Sigmoid colon (tissue), 7 donors: Measurements from ENCODE around the gene WDR73. TPM values are rescaled to one million over a fixed set of nuclear protein-coding genes. Genes with fewer than 3 reads are reported as not detected.

Experiments
- DNase-seq: peaks from one replicate; pipeline ENCODE4 v3.0.0-alpha.2; 2019
- H3K27ac ChIP-seq, 4 donors: fragments of 200-600 bp; sonication (generic); one replicate each; pipeline ENCODE4 v1.5.1; 2016 to 2019; ENCODE audit warnings: mild to moderate bottlenecking in 1 of 4
- H3K27me3 ChIP-seq, 3 donors: fragments of 200-600 bp; sonication (generic); one replicate each; pipeline ENCODE4 v1.5.1; 2019; ENCODE audit warnings: mild to moderate bottlenecking in 1 of 3
- H3K36me3 ChIP-seq, 4 donors: fragments of 200-600 bp; sonication (generic); one replicate each; pipeline ENCODE4 v1.5.1; 2016 to 2019
- H3K4me1 ChIP-seq, 4 donors: fragments of 200-600 bp; sonication (generic); one replicate each; pipeline ENCODE4 v1.5.1; 2017 to 2019
- H3K4me3 ChIP-seq, 4 donors: fragments of 200-600 bp; sonication (generic); one replicate each; pipeline ENCODE4 v1.5.1; 2017 to 2019; ENCODE audit warnings: mild to moderate bottlenecking in 2 of 4, moderate library complexity in 1 of 4
- H3K9me3 ChIP-seq, 4 donors: fragments of 200-600 bp in 3 of 4; sonication (generic) in 3 of 4; one replicate each; pipeline versions ENCODE4 v1.5.1 to v1.6.1; 2013 to 2019
- CTCF ChIP-seq, 4 experiments: fragments of 450-650 bp in 3 of 4; fragments of 200-600 bp in 1 of 4; IDR thresholded peaks; one replicate each; pipeline ENCODE4 v1.5.1; 2016 to 2019; ENCODE audit warnings: antibody characterized with exemption in 4 of 4, mild to moderate bottlenecking in 3 of 4, moderate library complexity in 2 of 4
- EP300 ChIP-seq, 4 donors: sonication (generic); formaldehyde crosslinking; IDR thresholded peaks; one replicate each; pipeline ENCODE4 v1.6.1; 2017; ENCODE audit warnings: antibody characterized with exemption in 4 of 4
- POLR2A ChIP-seq, 2 donors: fragments of 450-650 bp; IDR thresholded peaks; one replicate each; pipeline ENCODE4 v1.6.1; 2016; ENCODE audit warnings: antibody characterized with exemption in 2 of 2, mild to moderate bottlenecking in 2 of 2, moderate library complexity in 2 of 2
- POLR2AphosphoS5 ChIP-seq, 4 donors: sonication (generic); formaldehyde crosslinking; IDR thresholded peaks; one replicate each; pipeline ENCODE4 v1.6.1; 2017; ENCODE audit warnings: antibody characterized with exemption in 4 of 4
- WGBS, 2 donors: extraction: QIAGEN DNeasy Blood & Tissue Kit; methylation state at CpG; one replicate each; pipeline ENCODE4 v1.1.7; 2013; 5-methylcytosine and 5-hydroxymethylcytosine counted together
- intact Hi-C: fragments of 100-400 bp; cut with DNase I; formaldehyde crosslinking; loops from one replicate; pipeline ENCODE4 v1.15.1; 2023
- polyA plus RNA-seq, 3 donors: library from polyadenylated mRNA; stranded (reverse); fragments of 200-250 nt; gene quantifications; one replicate each; pipeline ENCODE4 v1.2.3, GENCODE V29; 2013
- total RNA-seq, 4 donors: library from RNA; depleted of rRNA; stranded (reverse); fragments of >200 nt; gene quantifications; one replicate each; pipeline ENCODE4 v1.1.0, GENCODE V29; 2016
- donor health status: healthy with polysubstance abuse.
- donor health status: Bipolar disorder and iron deficiency.
- donor health status: healthy.

WDR73 gene
- total and polyA plus RNA-seq, 7 donors = 6.7 to 22.7 (median 17.1) TPM

GRCh38 chr15:84658788-84659411 lies 4.8 kb upstream of the WDR73 start:
- intact Hi-C loops = loop anchor here (2.0 to 5.0 kb wide), 4 partner anchors 43 to 268 kb away; no protein-coding TSS in a partner anchor
- WGBS, 2 donors = 24 to 53% methylated on average over 7 of the region's 7 CpGs
- Histone ChIP-seq H3K4me1 (peaks cover 0 to 30% (median 16%) of the 10 kb centered on the region in 4 donors), H3K36me3 (no peaks in the 10 kb centered on the region), H3K27me3 (no peaks in the 10 kb centered on the region), H3K4me3 (peak overlapping the region; percentile 35 to 76 (median 66)), H3K27ac (peak overlapping the region; percentile 87 to 92 (median 90)), H3K9me3 (no peaks in the 10 kb centered on the region)
- DNase-seq = no peak
- TF ChIP-seq CTCF (IDR thresholded peaks at IDR 0.05) = no peak
- no peak for TF ChIP-seq POLR2AphosphoS5 (IDR thresholded peaks at IDR 0.05)
- TF ChIP-seq EP300 (IDR thresholded peaks at IDR 0.05) = no peak
- TF ChIP-seq POLR2A (IDR thresholded peaks at IDR 0.05) = no peak

- Histone ChIP-seq H3K27ac (peak within 1 kb of the TSS; percentile 87 to 92 (median 90)), H3K27me3 (no peaks in the 10 kb centered on the region), H3K4me1 (peaks cover 0 to 36% (median 21%) of the 10 kb centered on the region in 4 donors), H3K4me3 (peak within 1 kb of the TSS; percentile 35 to 76 (median 66)), H3K9me3 (no peaks in the 10 kb centered on the region), H3K36me3 (no peaks in the 10 kb centered on the region)
- intact Hi-C loops = loop anchor here (2.0 to 5.0 kb wide), 4 partner anchors 44 to 269 kb away; no protein-coding TSS in a partner anchor
- TF ChIP-seq POLR2A (IDR thresholded peaks at IDR 0.05) (no peak), CTCF (IDR thresholded peaks at IDR 0.05) (peak; percentile 19 to 67 (median 38)), POLR2AphosphoS5 (IDR thresholded peaks at IDR 0.05) (peak in 3 of 4 donors; percentile 5 to 29 (median 20))
- peak; percentile 89 for DNase-seq
- WGBS, 2 donors = 1% methylated on average over 61 of the region's 61 CpGs
Observed at GRCh38 chr15:84658080-84658787, 4.2 kb upstream of the WDR73 start, which contains the start of gene NMB. NMB (minus strand) TSS chr15:84658199; CDS start chr15:84658152, 47 bp downstream.

- 18 to 23% methylated on average over 17 of the region's 17 CpGs for WGBS, 2 donors
- no peaks in the 10 kb centered on the region for H3K27me3 ChIP-seq
- H3K27ac ChIP-seq = peak overlapping the region; percentile 87 to 92 (median 90)
- H3K4me1 ChIP-seq = peaks cover 0 to 41% (median 26%) of the 10 kb centered on the region in 4 donors
- TF ChIP-seq POLR2AphosphoS5 (IDR thresholded peaks at IDR 0.05) (no peak), CTCF (IDR thresholded peaks at IDR 0.05) (no peak), POLR2A (IDR thresholded peaks at IDR 0.05) (no peak), EP300 (IDR thresholded peaks at IDR 0.05) (no peak)
- peaks cover 0 to under 1% (median 0%) of the 10 kb centered on the region in 4 donors for H3K36me3 ChIP-seq
- peak; percentile 75 for DNase-seq
- peak overlapping the region; percentile 35 to 76 (median 66) for H3K4me3 ChIP-seq
- no peaks in the 10 kb centered on the region for H3K9me3 ChIP-seq
- intact Hi-C loops = loop anchor here (2.0 to 5.0 kb wide), 5 partner anchors 45 to 269 kb away; no protein-coding TSS in a partner anchor
Observed at GRCh38 chr15:84657748-84658079, 3.6 kb upstream of the WDR73 start.

- Histone ChIP-seq H3K9me3 (no peaks in the 10 kb centered on the region), H3K4me3 (no peak overlapping the region), H3K27ac (no peak overlapping the region), H3K27me3 (no peaks in the 10 kb centered on the region), H3K36me3 (peaks cover 0 to 8% (median 2%) of the 10 kb centered on the region in 4 donors), H3K4me1 (peaks cover 0 to 46% (median 33%) of the 10 kb centered on the region in 4 donors)
- 89 to 94% methylated on average over 7 of the region's 7 CpGs for WGBS, 2 donors
- TF ChIP-seq POLR2AphosphoS5 (IDR thresholded peaks at IDR 0.05) = no peak
- no peak for TF ChIP-seq POLR2A (IDR thresholded peaks at IDR 0.05)
- TF ChIP-seq CTCF (IDR thresholded peaks at IDR 0.05) = no peak
- TF ChIP-seq EP300 (IDR thresholded peaks at IDR 0.05) = no peak
- intact Hi-C loops = loop anchor here (2.0 to 5.0 kb wide), 3 partner anchors 45 to 220 kb away; no protein-coding TSS in a partner anchor
- DNase-seq = no peak
Observed at GRCh38 chr15:84656972-84657371, 2.9 kb upstream of the WDR73 start.
